ENCODE results near the gene ZDHHC23. TPM values are rescaled to one million over a fixed set of nuclear protein-coding genes. Genes with fewer than 3 reads are reported as not detected.

ZDHHC23 gene
- total RNA-seq, result 1 to 10 TPM; 1.1 to 3.7 (median 2.4) TPM
- 1 to 10 TPM; 1.5 to 1.7 TPM for polyA plus RNA-seq
- long read RNA-seq, donor 1, partial matches to known transcripts, result 1 of 2 reads
- long read RNA-seq, donor 1, other reads (novel, unspliced or antisense), result 1 of 2 reads
- long read RNA-seq, donor 2, partial matches to known transcripts, result 0 of 2 reads
- long read RNA-seq, donor 2, other reads (novel, unspliced or antisense), result 2 of 2 reads
- long read RNA-seq, donor 3, result 0 reads

- intact Hi-C loops (cut with DNase I), result loop anchor here in 2 of 10 donors (5.0 to 10.0 kb wide), 2 partner anchors 107 to 110 kb away; partner anchors contain the start of genes CCDC191 (in 2 of the 2) and QTRT2 (in 2 of the 2)
- DNase-seq (peak; percentile 47 to 79), ATAC-seq (peak; percentile 83 to 93 (median 88))
Measured at GRCh38 chr3:113947372-113948014, at the start of gene ZDHHC23. TSS of gene ZDHHC23 (plus strand) at chr3:113948013. CDS start at chr3:113948803, 790 bp downstream.

GRCh38 chr3:113898892-113899291 lies 48.9 kb upstream of the ZDHHC23 start:
- WGBS, 2 donors, result 75 to 76% methylated on average over 2 of the region's 2 CpGs
- TF ChIP-seq CTCF (IDR thresholded peaks at IDR 0.05), result no peak
- no peaks in the 10 kb centered on the region for H3K27me3 ChIP-seq
- H3K4me1 ChIP-seq, result peaks cover 0 to 6% (median 0%) of the 10 kb centered on the region in 9 donors
- H3K9me3 ChIP-seq, result no peaks in the 10 kb centered on the region
- H3K4me3 ChIP-seq, result no peak overlapping the region
- intact Hi-C loops (cut with DNase I), result no loop called here
- DNase-seq, result no peak
- no peaks in the 10 kb centered on the region for H3K36me3 ChIP-seq
- no peak for ATAC-seq
- H3K27ac ChIP-seq, result no peak overlapping the region

More at GRCh38 chr3:113947372-113948014, at the start of gene ZDHHC23:
- peak within 1 kb of the TSS; percentile 60 to 88 (median 73) for H3K4me3 ChIP-seq
- peak within 1 kb of the TSS in 5 of 10 donors; percentile 7 to 56 (median 30) for H3K27ac ChIP-seq
- 1% methylated on average over 57 to 80 of the region's 80 CpGs for WGBS, 2 donors
- no peaks in the 10 kb centered on the region for H3K36me3 ChIP-seq
- peaks cover 0 to 16% (median 11%) of the 10 kb centered on the region in 9 donors for H3K4me1 ChIP-seq
- no peak for TF ChIP-seq CTCF (IDR thresholded peaks at IDR 0.05)
- H3K9me3 ChIP-seq, result no peaks in the 10 kb centered on the region
- peaks cover 0 to 12% (median 0%) of the 10 kb centered on the region in 7 donors for H3K27me3 ChIP-seq

- peaks cover 0 to 13% (median 4%) of the 10 kb centered on the region in 11 donors for H3K9me3 ChIP-seq
- 91 to 96% methylated on average over 4 of the region's 4 CpGs for WGBS, 2 donors
- H3K4me3 ChIP-seq, result no peak overlapping the region
- H3K27ac ChIP-seq, result no peak overlapping the region
- H3K4me1 ChIP-seq, result no peaks in the 10 kb centered on the region
- intact Hi-C loops (cut with DNase I), result no loop called here
- H3K36me3 ChIP-seq, result no peaks in the 10 kb centered on the region
- ATAC-seq (no peak), DNase-seq (no peak)
- TF ChIP-seq CTCF (IDR thresholded peaks at IDR 0.05), result no peak
- H3K27me3 ChIP-seq, result peaks cover 0 to 4% (median 0%) of the 10 kb centered on the region in 7 donors
Measured at GRCh38 chr3:113906568-113907140, 41.2 kb upstream of the ZDHHC23 start.

GRCh38 chr3:113908133-113908532 lies 39.7 kb upstream of the ZDHHC23 start:
- no peak overlapping the region for H3K27ac ChIP-seq
- intact Hi-C loops (cut with DNase I), result no loop called here
- H3K36me3 ChIP-seq, result no peaks in the 10 kb centered on the region
- TF ChIP-seq CTCF (IDR thresholded peaks at IDR 0.05), result no peak
- H3K27me3 ChIP-seq, result peaks cover 0 to 4% (median 0%) of the 10 kb centered on the region in 7 donors
- H3K4me3 ChIP-seq, result no peak overlapping the region
- ATAC-seq (no peak), DNase-seq (no peak)
- H3K9me3 ChIP-seq, result peaks cover 0 to 13% (median 4%) of the 10 kb centered on the region in 11 donors
- no peaks in the 10 kb centered on the region for H3K4me1 ChIP-seq
